ENCODE results near the gene PLEKHG2. TPM values are rescaled to one million over a fixed set of nuclear protein-coding genes. Genes with fewer than 3 reads are reported as not detected.

PLEKHG2 gene
- total RNA-seq, 1 donor from 2014 or later, result 29.5 TPM

DNA sequence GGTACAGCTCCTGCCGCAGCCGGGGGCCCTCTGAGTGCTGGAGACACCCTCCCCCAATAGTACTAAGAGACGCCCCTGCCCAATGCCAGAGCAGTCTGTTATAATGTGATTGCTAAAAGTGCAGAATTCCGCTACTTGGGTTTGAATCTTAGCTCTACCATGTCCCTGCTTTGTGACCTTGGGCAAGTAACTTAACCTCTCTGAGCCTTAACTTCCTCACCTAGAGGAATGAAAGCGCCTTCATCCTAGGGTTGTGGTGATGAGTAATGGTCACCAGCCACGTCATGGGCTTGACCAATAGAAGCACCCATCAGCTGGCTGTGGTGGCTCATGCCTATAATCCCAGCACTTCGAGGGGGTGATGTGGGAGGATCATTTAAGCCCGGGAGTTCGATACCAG is 6.5 kb downstream of the PLEKHG2 start:
- DNase-seq, result no peak

DNA sequence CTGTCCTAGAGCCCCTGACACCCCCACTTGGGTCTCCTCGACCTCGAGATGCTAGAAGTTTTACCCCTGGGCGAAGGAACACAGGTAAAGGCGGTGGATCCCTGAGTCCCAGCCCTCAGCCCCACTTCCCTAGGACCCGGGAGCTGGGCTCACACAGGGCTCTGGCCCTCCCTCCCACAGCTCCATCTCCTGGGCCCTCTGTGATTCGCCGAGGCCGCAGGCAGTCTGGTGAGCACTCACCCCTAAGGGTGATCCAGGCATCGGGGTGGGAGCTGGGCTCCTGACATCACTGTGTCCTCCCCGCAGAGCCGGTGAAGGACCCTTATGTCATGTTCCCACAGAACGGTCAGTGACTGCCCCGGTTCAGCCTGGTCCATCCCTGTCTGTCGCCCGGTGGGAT is 8.3 kb downstream of the PLEKHG2 start:
- DNase-seq, result no peak

DNA sequence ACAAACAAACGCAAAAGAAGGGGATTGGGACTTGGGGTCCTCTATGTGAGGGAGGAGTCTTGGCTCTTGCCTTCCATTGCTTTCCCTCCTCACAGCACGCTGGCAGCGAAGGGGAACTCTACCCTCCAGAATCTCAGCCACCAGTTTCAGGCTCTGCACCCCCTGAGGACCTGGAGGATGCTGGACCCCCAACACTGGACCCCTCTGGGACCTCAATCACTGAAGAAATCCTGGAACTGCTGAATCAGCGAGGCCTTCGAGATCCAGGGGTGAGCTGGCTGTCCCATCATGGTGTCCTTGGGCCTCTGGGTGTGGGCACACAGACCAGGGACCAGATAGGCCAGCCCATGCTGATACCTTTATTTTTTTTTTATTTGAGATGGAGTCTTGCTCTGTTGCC is 9.6 kb downstream of the PLEKHG2 start:
- DNase-seq, result no peak

DNA sequence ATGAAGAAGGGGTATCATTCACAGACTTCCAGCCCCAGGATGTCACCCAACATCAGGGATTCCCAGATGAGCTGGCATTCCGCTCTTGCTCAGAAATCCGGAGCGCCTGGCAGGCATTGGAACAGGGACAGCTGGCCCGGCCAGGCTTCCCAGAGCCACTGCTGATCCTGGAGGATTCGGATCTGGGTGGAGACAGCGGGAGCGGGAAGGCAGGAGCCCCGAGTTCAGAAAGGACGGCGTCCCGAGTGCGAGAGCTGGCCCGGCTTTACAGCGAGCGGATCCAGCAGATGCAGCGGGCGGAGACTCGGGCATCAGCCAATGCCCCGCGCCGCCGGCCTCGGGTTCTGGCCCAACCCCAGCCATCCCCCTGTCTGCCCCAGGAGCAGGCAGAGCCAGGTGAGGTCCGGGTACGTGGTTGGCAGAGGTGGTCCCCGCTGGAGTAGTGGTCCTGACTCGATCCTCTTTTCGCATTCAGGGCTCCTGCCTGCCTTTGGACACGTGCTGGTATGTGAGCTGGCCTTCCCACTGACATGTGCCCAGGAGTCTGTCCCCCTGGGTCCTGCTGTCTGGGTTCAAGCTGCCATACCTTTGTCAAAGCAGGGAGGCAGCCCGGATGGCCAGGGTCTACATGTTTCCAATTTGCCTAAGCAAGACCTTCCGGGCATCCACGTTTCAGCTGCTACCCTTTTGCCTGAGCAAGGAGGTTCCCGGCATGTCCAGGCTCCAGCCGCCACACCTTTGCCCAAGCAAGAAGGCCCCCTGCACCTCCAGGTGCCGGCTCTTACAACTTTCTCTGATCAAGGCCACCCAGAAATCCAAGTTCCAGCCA is 11.0 kb downstream of the PLEKHG2 start:
- DNase-seq, result no peak

DNA sequence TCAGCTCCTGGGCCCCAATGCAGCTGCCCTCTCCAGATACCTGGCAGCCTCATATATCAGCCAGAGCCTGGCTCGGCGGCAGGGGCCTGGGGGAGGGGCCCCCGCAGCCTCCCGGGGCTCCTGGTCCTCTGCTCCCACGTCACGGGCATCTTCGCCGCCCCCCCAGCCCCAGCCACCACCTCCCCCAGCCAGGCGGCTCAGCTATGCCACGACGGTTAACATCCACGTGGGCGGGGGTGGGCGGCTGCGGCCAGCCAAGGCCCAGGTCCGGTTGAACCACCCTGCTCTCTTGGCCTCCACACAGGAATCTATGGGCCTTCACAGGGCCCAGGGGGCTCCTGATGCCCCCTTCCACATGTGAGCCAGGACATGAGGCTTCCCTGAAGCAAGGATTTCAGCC is 12.5 kb downstream of the PLEKHG2 start:
- DNase-seq, result no peak

DNA sequence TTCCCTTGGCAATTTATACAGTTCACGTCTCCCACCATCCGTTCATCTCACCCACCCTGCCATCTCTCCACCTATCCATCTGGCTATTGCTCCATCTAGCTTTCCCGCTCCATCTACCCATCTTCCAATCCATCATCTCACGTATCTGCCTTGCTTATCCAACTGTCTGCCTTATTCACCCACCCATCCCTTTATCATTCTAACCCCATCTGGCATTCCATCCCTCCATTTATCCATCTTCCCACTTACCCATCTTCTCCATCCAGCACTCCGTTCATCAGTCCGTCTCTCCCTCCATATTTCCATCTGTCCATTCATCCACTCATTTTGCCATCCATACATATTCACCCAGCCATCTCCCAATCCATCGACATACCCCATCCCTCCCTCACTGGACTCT is 13.3 kb downstream of the PLEKHG2 start:
- DNase-seq, result no peak

DNA sequence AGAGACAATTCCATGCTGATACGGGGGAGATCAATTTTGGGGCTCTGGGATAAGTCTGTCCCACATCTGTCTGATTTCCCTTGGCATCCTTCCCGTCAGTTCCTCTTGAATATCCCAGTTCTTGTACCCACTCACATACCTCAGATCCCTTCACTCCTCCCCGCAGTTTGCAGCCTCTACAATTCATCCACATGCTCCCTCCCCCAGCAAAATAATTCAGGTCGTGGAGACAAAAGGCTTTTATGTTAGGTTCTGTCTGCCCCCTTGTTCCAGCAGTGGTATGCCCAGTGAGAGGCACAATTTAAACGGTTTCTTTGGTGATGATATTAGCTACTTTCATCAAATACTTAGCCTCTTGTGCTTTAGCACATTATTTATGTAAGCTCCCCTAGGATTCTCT is 13.7 kb downstream of the PLEKHG2 start:
- peak; percentile 28 for DNase-seq

DNA sequence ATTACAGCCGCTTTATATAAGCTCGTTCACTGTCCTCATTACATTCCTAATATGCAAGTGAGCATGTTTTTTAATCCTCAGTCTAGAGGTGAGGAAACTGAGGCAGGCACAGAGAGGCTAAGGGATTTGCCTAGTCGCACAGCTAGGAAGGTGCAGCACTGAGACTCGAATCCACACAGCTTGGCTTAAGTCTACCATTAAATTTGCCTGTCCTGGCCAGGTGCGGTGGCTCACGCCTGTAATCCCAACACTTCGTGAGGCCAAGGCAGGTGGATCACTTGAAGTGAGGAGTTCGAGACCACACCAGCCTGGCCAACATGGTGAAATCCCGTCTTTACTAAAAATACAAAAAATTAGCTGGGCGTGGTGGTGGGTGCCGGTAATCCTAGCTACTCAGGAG is 15.2 kb downstream of the PLEKHG2 start:
- DNase-seq, result no peak

DNA sequence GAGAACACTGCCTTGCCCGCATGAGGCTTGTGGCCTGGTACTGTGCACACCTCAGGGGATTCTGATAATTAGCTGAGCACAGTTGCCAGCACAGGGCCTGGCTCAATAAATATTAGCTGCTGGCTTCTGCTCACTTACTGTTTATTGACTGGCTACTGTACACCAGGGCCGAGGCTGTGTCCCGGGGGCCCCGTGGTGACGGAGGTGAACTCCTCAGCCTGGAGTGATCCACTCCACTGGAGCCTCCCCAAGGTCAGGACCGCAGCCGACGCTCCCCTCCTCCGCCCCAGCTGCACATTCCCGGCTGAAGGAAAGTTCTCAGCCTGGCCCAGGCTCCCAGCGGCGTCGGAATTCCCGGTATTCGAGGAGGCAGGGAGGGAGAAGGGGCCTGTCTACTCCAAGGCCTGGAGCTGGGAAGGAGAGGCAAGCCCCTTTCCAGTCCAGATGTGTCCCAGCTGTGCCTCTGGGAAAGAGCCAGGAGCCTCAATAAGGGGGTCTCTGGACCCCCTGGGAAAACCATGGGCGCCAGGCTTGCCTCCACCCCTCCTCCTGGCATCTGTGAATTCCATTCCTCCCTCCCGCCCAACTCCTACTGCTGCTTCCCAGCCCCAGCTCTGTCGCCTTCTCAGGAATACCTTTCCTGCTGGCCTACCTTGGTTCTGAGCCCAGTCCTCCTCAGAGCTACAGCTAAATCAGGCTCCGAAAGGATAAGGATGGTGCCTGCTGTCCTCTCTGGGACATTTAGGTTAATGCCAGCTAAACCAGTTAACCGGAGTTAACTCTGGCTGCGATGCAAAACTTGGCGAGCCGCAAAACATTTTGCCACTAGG is 16.0 kb downstream of the PLEKHG2 start:
- peak; percentile 91 for DNase-seq

DNA sequence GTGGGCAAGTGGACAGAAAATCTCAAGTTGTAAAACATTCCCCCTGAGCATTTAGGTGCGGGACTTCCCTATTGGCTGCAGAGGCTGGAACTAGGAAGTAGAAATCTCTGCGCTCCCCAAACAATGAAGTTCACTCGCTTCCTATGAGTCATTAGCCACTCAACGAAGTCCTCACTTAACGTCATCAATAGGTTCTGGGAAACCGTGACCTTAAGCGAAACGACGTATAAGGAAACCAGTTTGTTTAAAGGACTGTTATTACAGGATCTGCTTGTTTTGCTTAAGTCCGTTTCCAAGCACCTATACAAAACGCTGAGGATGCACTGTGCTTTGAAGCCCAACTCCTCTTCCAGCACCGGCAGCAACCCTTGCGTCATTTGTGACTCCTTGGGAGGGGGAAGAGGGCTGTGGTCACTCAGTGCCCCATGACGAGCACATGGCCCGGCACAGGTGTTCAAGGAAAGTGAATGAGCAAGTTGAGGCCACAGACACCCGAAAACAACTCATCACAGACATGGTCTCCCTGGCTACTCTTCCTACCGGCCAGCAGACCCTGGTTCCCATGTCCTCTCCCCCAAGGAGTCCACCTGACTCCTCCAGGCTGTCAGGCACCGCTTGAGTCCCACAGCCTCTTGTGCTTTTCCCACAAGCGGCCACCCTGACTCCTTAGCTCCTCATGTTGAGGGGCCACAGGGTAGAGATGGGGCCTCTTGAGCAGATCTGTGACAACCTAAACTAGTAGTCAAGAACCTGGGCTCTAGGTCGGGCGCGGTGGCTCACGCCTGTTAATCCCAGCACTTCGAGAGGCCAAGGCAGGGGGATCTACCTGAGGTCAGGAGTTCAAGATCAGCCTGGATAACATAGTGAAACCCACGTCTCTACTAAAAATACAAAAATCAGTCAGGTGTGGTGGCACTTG is 18.5 kb downstream of the PLEKHG2 start:
- peak; percentile 39 for DNase-seq

DNA sequence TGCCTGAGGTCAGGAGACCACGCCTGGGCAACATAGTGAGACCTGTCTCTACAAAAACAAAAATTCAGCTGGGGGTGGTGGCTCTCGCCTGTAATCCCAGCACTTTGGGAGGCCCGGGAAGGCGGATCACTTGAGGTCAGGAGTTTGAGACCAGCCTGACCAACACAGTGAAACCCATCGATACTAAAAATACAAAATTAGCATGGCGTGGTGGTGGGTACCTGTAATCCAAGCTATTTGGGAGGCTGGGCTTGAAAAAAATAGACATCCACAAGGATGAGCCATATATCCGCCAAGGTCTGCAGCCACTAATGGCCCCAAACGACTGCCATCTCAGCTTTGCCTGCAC is 20.2 kb downstream of the PLEKHG2 start:
- no peak for DNase-seq

DNA sequence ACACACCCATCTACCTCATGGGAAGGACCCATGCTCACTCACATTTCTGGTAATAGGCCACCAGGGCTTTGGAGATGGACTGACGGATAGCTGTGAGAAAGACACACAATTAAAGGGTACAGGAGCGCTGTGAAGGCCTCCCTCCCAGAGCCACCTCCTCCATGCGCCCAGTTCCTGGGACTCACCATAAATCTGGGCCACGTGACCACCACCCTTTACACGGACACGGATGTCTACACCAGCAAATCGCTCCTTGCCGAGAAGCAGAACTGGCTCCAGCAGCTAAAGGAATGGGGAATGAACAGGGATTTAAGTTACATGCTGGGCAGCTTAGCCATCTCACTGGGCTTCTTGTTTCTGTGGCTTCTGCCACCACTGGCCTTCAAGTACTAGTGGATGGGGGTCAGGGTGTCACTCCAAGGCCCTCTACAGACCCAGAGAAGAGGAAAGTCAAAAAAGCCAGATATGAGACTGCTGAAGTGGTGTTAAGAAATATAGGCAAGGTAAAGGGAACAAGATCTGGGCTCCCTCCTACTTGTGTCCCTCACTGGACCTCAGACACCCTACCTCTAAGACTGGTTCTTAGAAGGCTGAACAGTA is 21.1 kb downstream of the PLEKHG2 start:
- DNase-seq, result no peak

DNA sequence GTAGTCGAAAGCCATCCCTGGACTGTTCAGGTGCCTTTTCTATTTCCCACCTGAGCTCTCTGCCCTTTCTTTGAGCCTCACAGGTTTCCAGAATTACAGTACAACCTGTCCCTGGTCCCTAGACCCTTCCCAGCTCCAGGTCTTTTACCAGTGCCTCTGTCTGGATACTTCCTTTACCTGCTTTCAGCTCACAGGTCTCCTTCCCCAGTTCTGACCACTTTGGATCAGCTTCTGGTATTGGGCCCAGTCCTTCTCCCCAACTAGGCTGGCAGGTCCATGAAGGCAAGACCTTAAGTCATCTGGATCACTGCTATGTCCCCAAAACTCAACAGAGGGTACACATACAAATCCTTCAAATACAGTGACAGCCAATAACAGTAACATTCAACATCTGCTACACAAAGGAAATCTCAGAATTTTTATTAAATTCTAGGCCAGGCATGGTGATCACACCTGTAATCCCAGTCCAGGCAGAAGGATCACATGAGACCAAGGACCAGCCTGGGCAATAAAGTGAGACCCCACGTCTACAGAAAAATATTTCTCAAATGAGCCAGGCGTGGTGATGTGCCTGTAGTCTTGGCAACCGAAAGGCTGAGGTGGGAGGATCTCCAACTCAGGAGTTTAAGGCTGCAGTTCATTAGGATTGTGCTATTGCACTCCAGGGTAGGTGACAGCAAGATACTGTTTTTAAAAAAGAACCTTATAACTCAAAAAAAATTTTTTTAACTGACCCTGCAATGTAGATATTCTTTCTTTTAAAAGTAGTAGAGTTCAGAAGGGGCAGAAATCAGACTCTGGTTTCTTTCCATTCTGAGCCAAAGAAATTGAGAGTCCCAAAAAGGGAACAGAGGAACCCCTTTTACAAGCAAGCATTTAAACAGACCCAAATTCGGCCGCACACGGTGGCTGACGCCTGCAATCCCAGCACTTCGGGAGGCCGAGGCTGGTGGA is 21.9 kb downstream of the PLEKHG2 start:
- DNase-seq, result no peak

DNA sequence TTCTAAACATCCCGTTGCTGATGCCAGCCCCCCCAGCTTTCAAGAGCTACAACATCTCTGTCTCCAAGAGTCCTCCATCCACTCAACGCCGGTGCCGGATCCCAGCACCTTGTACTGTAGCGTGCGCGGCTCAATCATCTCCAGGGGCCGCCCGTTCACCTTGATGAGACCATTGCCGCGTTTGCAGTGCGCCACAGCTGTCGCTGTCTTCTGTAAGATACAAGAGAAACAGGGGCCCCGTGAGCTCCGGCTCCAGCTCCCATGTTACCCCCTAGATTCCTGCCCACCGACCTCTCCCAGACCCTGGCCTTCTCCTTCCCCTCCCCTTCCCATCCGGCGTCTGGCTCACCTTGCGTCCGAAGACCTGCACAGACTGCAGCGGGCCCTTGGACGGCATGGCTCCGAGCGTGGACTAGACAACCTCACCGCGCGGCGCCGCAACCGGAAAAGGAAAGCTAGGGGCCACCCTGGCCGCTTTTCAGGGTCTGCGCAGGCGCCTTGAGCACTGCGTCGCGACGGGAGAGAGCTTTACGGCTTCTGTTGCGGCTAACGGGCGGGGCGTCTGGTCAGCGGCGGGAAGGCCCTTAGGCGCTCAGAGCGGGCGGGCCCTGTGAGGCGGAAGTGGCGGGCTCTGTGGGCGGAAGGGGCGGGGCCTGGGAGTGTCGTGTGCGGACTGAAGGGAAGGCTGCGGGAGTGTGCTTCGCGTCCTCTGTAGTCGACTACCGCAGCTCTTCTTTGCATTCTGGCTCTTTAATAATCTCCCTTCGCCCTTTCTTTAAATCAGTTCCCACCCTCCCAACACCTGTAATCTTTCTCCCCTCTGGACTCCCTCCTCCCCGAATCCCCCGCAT is 23.3 kb downstream of the PLEKHG2 start, which contains the start of gene RPS16:
Gene RPS16 (minus strand): TSS at position 451 of the 851 bp plus-strand sequence. CDS start 54 bp downstream, at position 397.
- DNase-seq, result peak; percentile 96

DNA sequence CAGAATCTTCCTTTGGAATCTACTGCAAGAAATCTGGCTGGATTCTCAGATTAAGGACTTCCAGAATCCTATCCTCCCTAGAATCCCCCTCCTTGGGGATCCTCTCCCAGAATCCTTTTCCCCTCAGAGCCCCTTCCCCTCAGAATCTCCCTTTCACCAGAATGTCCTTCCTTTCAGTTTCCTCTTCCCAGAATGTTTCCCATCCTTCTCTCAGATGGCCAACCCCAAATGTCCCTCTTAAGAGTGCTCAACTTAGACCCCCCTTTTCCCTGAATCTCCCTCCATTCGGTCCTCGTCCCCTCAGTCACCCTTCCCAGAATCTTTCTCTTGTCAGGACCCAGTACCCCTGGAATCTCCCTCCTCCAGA is 23.9 kb downstream of the PLEKHG2 start:
- DNase-seq, result no peak

DNA sequence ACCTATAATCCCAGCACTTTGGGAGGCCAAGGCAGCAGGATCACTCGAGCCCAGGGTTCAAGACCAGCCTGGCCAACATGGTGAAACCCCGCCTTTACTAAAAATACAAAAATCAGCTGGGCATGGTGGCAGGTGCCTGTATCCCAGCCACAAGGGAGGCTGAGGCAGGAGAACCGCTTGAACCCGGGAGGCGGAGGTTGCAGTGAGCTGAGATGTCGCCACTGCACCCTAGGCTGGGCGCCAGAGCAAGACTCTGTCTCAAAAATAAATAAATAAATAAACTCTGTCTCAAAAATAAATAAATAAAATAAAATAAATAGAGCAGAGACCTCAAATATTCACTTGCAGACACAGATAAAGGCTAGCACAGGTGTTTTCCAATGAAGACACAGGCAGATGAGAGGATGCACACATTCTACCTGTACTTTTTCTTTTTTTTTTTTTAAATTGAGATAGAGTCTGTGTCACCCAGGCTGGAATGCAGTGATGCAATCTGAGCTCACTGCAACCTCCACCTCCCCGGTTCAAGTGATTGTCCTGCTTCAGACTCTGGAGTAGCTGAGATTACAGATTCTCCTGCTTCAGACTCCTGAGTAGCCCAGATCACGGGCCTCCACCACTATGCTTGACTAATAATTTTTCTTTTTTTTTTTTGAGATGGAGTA is 25.9 kb downstream of the PLEKHG2 start:
- DNase-seq, result no peak

DNA sequence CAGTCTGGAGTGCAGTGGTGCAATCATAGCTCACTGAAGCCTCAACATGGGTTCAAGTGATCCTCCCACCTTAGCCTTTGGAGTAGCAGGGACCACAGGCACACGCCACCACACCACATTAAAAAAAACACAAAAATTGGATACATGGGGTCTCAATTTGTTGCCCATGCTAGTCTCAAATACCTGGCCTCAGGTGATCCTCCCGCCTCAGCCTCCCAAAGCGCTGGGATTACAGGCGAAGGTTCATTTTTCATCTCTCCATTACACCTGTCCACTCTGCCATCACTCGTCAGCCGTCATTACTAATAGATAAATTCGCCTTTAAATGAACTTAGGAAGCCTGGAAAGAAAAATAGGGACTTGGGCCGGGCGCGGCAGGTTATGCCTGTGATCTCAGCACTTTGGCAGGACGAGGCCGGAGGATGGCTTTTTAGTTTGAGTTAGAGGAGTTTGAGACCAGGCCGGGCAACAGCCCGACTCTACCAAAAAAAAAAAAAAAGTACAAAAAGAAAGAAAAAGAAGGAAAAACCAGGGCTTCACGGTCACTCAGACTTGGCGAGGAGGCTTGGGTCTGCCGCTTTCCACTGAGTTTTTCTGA is 32.2 kb downstream of the PLEKHG2 start:
- no peak for DNase-seq

DNA sequence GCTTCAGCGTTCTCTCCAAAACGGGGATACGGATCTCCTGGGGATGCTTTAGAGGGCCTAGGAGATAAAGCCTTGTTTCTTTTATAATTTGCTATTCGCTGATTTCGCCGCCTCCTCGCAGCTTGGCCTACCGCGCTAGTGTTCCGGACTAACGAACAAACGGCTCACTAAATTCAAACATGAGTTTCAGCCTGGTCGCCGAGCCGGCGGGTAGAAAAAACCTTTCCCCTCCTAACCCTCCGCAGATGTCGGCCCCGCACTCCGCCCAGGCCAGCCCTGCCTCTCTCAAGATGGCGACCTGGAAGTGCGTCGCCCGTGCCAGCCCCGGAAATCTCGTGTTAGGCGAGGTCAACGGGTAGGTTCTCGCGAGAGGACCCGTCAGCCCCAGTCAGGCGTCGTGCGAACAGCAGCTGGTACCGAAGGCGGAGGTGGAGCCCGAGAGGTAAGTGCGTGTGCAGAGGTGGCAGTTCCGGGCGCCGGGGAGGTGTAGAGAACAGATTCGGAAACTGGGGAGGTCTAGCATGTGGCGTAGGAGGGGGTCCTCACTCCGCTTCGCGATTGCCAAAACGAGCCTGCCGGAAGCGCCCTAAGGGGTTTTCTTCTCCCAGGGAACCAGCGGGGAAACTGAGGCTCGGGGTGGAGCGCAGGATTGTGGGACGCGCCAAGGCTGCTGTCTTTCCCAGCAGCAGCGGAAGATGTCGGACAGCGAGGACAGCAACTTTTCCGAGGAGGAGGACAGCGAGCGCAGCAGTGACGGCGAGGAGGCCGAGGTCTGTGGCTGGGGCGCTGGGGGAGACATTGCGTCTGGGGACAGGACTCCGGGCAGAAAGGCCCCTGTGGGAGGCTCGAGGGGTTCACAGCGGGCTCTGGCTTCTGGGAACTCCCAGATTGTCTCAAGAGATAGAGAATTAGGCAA is 33.0 kb downstream of the PLEKHG2 start, which contains the start of gene SUPT5H:
Gene SUPT5H (plus strand): TSS at position 387 of the 916 bp plus-strand sequence. CDS start 309 bp downstream, at position 696.
- DNase-seq, result peak; percentile 97

Data from skin of body (tissue), 2 donors.